B cell (primary cell): ENCODE measurements around the gene PIM1. TPM values are rescaled to one million over a fixed set of nuclear protein-coding genes. Genes with fewer than 3 reads are reported as not detected.
"Not testable (repeated sequence)": the region's sequence is repeated elsewhere in the genome, so short reads cannot be mapped to it uniquely, and the experiment has no call there.

Experiments
- ATAC-seq: fragments of 200-7000 bp; cut with Tn5 transposase; one replicate; pipeline ENCODE4 v1.10.0; 2021; ENCODE audit warnings: low read depth, mild to moderate bottlenecking, moderate number of reproducible peaks, moderate library complexity
- CTCF ChIA-PET: fragments of 350-600 bp; sonication (Branson Sonifier 250); formaldehyde crosslinking; loops from one replicate; lab custom pipeline; 2021; ENCODE audit warnings: antibody characterized with exemption, inconsistent platforms; lab: Charles Lee
- POLR2A ChIA-PET: fragments of 350-600 bp; sonication (Branson Sonifier 250); formaldehyde crosslinking; loops from one replicate; lab custom pipeline; 2021; ENCODE audit warnings: antibody characterized with exemption; lab: Charles Lee
- DNase-seq: peaks from one replicate; pipeline ENCODE4 v3.0.0; 2013
- H2AFZ ChIP-seq: 2 replicates; pipeline ENCODE4 v1.6.1; 2012; ENCODE audit warnings: mild to moderate bottlenecking, low read depth, low read length; ENCODE audit not compliant: insufficient read depth, poor library complexity, severe bottlenecking
- H3K27ac ChIP-seq, 2 donors: 1 replicate in 1 of 2; 2 replicates in 1 of 2; pipeline ENCODE4 v1.5.1; 2012 to 2013; ENCODE audit warnings: low read length in 2 of 2, mild to moderate bottlenecking in 2 of 2, moderate library complexity in 1 of 2
- H3K27me3 ChIP-seq, 4 experiments: fragments of 200-600 bp in 1 of 4; sonication (generic) in 1 of 4; replicated peaks in 1 of 4; 1 replicate in 2 of 4; 2 replicates in 2 of 4; pipeline versions ENCODE4 v1.6.1 to v1.7.0; 2013 to 2016; ENCODE audit warnings: low read length in 3 of 4, mild to moderate bottlenecking in 2 of 4, mixed read lengths in 1 of 4, moderate library complexity in 1 of 4; ENCODE audit not compliant: insufficient read depth in 4 of 4, control insufficient read depth in 3 of 4; ENCODE audit errors: control extremely low read depth in 1 of 4
- H3K36me3 ChIP-seq, 2 experiments: replicated peaks in 1 of 2; 1 replicate in 1 of 2; 2 replicates in 1 of 2; pipeline versions ENCODE4 v1.6.1 to v1.7.1; 2013; ENCODE audit warnings: low read length in 1 of 2; ENCODE audit not compliant: insufficient read depth in 2 of 2, control insufficient read depth in 1 of 2; ENCODE audit errors: control extremely low read depth in 1 of 2, extremely low read depth in 1 of 2
- H3K4me1 ChIP-seq, 2 donors: fragments of 200-600 bp in 1 of 2; sonication (generic) in 1 of 2; 1 replicate in 1 of 2; 2 replicates in 1 of 2; pipeline versions ENCODE4 v1.5.1 to v1.6.1; 2013 to 2017; ENCODE audit warnings: low read length in 2 of 2; ENCODE audit not compliant: control insufficient read depth in 2 of 2, insufficient read depth in 2 of 2
- H3K4me2 ChIP-seq: replicated peaks from 2 replicates; pipeline ENCODE3; 2012; ENCODE audit warnings: mild to moderate bottlenecking, low read depth, low read length; ENCODE audit not compliant: poor library complexity, severe bottlenecking
- H3K4me3 ChIP-seq, 5 experiments: fragments of 200-600 bp in 1 of 5; sonication (generic) in 1 of 5; 1 replicate in 3 of 5; 2 replicates in 2 of 5; pipeline versions ENCODE4 v1.5.1 to v1.7.0; 2011 to 2016; ENCODE audit warnings: low read length in 4 of 5, mild to moderate bottlenecking in 4 of 5, low read depth in 2 of 5, control low read depth in 1 of 5, moderate library complexity in 1 of 5; ENCODE audit not compliant: insufficient read depth in 1 of 5; ENCODE audit errors: control extremely low read depth in 1 of 5, extremely low read depth in 1 of 5
- H3K79me2 ChIP-seq: fragments of 200-600 bp; sonication (generic); one replicate; pipeline ENCODE4 v1.6.0; 2016; ENCODE audit warnings: low read length; ENCODE audit not compliant: control insufficient read depth, insufficient read depth
- H3K9ac ChIP-seq: fragments of 200-600 bp; sonication (generic); 2 replicates; pipeline ENCODE4 v1.6.1; 2017; ENCODE audit warnings: mild to moderate bottlenecking, low read length, moderate library complexity
- H3K9me3 ChIP-seq, 3 donors: one replicate each; pipeline versions ENCODE4 v1.6.1 to v1.7.1; 2013; ENCODE audit warnings: low read length in 2 of 3; ENCODE audit not compliant: control insufficient read depth in 2 of 3, insufficient read depth in 1 of 3; ENCODE audit errors: control extremely low read depth in 1 of 3
- H4K20me1 ChIP-seq: 2 replicates; pipeline ENCODE4 v1.6.0; 2012; ENCODE audit warnings: mild to moderate bottlenecking, low read length; ENCODE audit not compliant: insufficient read depth, control insufficient read depth, poor library complexity, severe bottlenecking
- H3K27ac Mint-ChIP-seq: one replicate; pipeline ENCODE4 v1.8.0; 2021; ENCODE audit warnings: mixed read lengths
- H3K27me3 Mint-ChIP-seq: one replicate; pipeline ENCODE4 v1.8.0; 2021; ENCODE audit warnings: mixed read lengths
- H3K4me1 Mint-ChIP-seq: one replicate; pipeline ENCODE4 v1.8.0; 2021; ENCODE audit warnings: mixed read lengths
- H3K4me3 Mint-ChIP-seq: one replicate; pipeline ENCODE4 v1.8.0; 2021; ENCODE audit warnings: mixed read lengths
- H3K9me3 Mint-ChIP-seq: one replicate; pipeline ENCODE4 v1.8.0; 2022; ENCODE audit warnings: mixed read lengths; ENCODE audit not compliant: insufficient read depth
- CTCF ChIP-seq: fragments of 200-600 bp; IDR thresholded peaks from one replicate; pipeline ENCODE4 v1.8.0; 2022; ENCODE audit warnings: antibody characterized with exemption, mild to moderate bottlenecking
- EZH2 ChIP-seq: IDR thresholded peaks from 2 replicates; pipeline ENCODE4 v1.6.1; 2012; ENCODE audit warnings: borderline replicate concordance, low read depth, mild to moderate bottlenecking, moderate library complexity, low read length; ENCODE audit not compliant: insufficient read depth, poor library complexity, severe bottlenecking
- WGBS: methylation state at CpG from one replicate; pipeline ENCODE4 v1.1.5; 2013; ENCODE audit warnings: missing lambda C conversion rate; ENCODE audit not compliant: insufficient coverage; 5-methylcytosine and 5-hydroxymethylcytosine counted together
- intact Hi-C: fragments of 100-400 bp; cut with micrococcal nuclease; formaldehyde crosslinking; loops from one replicate; pipeline ENCODE4 v1.10.0; 2022
- polyA plus RNA-seq: library from polyadenylated mRNA; depleted of rRNA; stranded (reverse); fragments of >200 nt; gene quantifications from 2 replicates; pipeline ENCODE4 v1.2.3, GENCODE V29; 2012
- total RNA-seq, 2 donors: library from RNA; stranded (reverse); fragments of 120-200 nt in 1 of 2; gene quantifications; 1 replicate in 1 of 2; 2 replicates in 1 of 2; pipeline versions ENCODE4 v1.2.3 to v1.2.4, GENCODE V29; 2013 to 2022

The PIM1 gene
- total and polyA plus RNA-seq, 2 donors (not counting 1 experiment from before 2014, with no cell fraction given) = 13.6 to 102 TPM

- H3K27ac ChIP-seq = no peak overlapping the region
- no peak for DNase-seq
- H3K79me2 ChIP-seq = no peaks in the 10 kb centered on the region
- TF ChIP-seq EZH2 (no peak), CTCF (no peak)
- Mint-ChIP-seq H3K4me3 (no peak overlapping the region), H3K9me3 (no peaks in the 10 kb centered on the region), H3K4me1 (peaks cover 6% of the 10 kb centered on the region), H3K27ac (no peak overlapping the region), H3K27me3 (no peaks in the 10 kb centered on the region)
- CTCF ChIA-PET = interaction anchor here (1.3 to 2.1 kb wide), 2 partner anchors 16 to 142 kb away, joined by 4 to 6 read pairs; no protein-coding TSS in a partner anchor
- H3K9ac ChIP-seq = no peak overlapping the region
- no peak for ATAC-seq
- H3K4me2 ChIP-seq = no peak overlapping the region
- WGBS = 100% methylated on average over 1 of the region's 3 CpGs
- intact Hi-C loops = no loop called here
- no peak overlapping the region for H3K4me3 ChIP-seq
- H2AFZ ChIP-seq = no peak overlapping the region
- H3K36me3 ChIP-seq = no peaks in the 10 kb centered on the region
- no peaks in the 10 kb centered on the region for H3K9me3 ChIP-seq
- no peaks in the 10 kb centered on the region for H4K20me1 ChIP-seq
- H3K4me1 ChIP-seq = no peaks in the 10 kb centered on the region
- POLR2A ChIA-PET = interaction anchor here (0.7 kb wide), 1 partner anchor 63 kb away, joined by 5 read pairs; no protein-coding TSS in a partner anchor
- H3K27me3 ChIP-seq = no peaks in the 10 kb centered on the region
These were observed 22.7 kb downstream of the PIM1 start for GRCh38 chr6:37192666-37193065.

GRCh38 chr6:37194886-37195285 lies 24.9 kb downstream of the PIM1 start:
- H3K4me3 Mint-ChIP-seq, intact Hi-C loops, H3K27ac Mint-ChIP-seq, H3K4me3 ChIP-seq, H3K36me3 ChIP-seq, H3K27me3 ChIP-seq, H3K9me3 ChIP-seq, H3K9ac ChIP-seq, DNase-seq, H3K9me3 Mint-ChIP-seq, H3K27ac ChIP-seq, H3K27me3 Mint-ChIP-seq, ATAC-seq, H3K4me1 ChIP-seq, H4K20me1 ChIP-seq, H3K79me2 ChIP-seq, H2AFZ ChIP-seq, POLR2A ChIA-PET, H3K4me2 ChIP-seq, H3K4me1 Mint-ChIP-seq: not testable (repeated sequence)
- WGBS = no CpG with 5 or more reads among the region's 1 CpG
- CTCF ChIA-PET = interaction anchor here (1.8 kb wide), 1 partner anchor 177 kb away, joined by 6 read pairs; no protein-coding TSS in a partner anchor

GRCh38 chr6:37196451-37196850 lies 26.5 kb downstream of the PIM1 start:
- H3K9me3 ChIP-seq, H3K9ac ChIP-seq, H3K9me3 Mint-ChIP-seq, H2AFZ ChIP-seq, H3K27ac ChIP-seq, H3K36me3 ChIP-seq, H3K4me1 Mint-ChIP-seq, H3K4me2 ChIP-seq, H3K27me3 ChIP-seq, H3K27me3 Mint-ChIP-seq, H3K27ac Mint-ChIP-seq, H4K20me1 ChIP-seq, H3K79me2 ChIP-seq, intact Hi-C loops, DNase-seq, H3K4me3 ChIP-seq, ATAC-seq, H3K4me3 Mint-ChIP-seq, POLR2A ChIA-PET, H3K4me1 ChIP-seq: not testable (repeated sequence)
- CTCF ChIA-PET = interaction anchor here (1.1 to 17.8 kb wide), 3 partner anchors 14 to 171 kb away, joined by 4 to 587 read pairs (median 11); no protein-coding TSS in a partner anchor
- WGBS = no CpG with 5 or more reads among the region's 4 CpGs
